GM18873 (cell line): ENCODE results near the gene PTPDC1.

ENCODE experiments used
- ATAC-seq: cut with Tn5 transposase; IDR thresholded peaks from one replicate; pipeline ENCODE4 v1.9.1; 2021; ENCODE audit warnings: mild to moderate bottlenecking, moderate library complexity, moderate number of reproducible peaks; ENCODE audit not compliant: unreplicated experiment, low FRiP score

PTPDC1 gene

GRCh38 chr9:94139672-94140417 is 55.6 kb downstream of the PTPDC1 start:
- ATAC-seq = no peak

- no peak for ATAC-seq
These were observed 56.1 kb downstream of the PTPDC1 start for GRCh38 chr9:94140418-94140780.

GRCh38 chr9:94140791-94141790 is 56.8 kb downstream of the PTPDC1 start:
- ATAC-seq = no peak

- no peak for ATAC-seq
These were observed 58.1 kb downstream of the PTPDC1 start for GRCh38 chr9:94142353-94142752.

GRCh38 chr9:94144394-94144793 is 60.1 kb downstream of the PTPDC1 start:
- no peak for ATAC-seq

- no peak for ATAC-seq
These were observed 61.4 kb downstream of the PTPDC1 start for GRCh38 chr9:94145640-94146039.

GRCh38 chr9:94147776-94148175 is 63.5 kb downstream of the PTPDC1 start:
- no peak for ATAC-seq

GRCh38 chr9:94148419-94148818 is 64.2 kb downstream of the PTPDC1 start:
- no peak for ATAC-seq

GRCh38 chr9:94149696-94150095 is 65.4 kb downstream of the PTPDC1 start:
- no peak for ATAC-seq

- no peak for ATAC-seq
These were observed 66.1 kb downstream of the PTPDC1 start for GRCh38 chr9:94150279-94150828.

GRCh38 chr9:94150890-94151650 is 66.8 kb downstream of the PTPDC1 start:
- no peak for ATAC-seq

- no peak for ATAC-seq
These were observed 69.6 kb downstream of the PTPDC1 start for GRCh38 chr9:94153905-94154304.

- ATAC-seq = no peak
These were observed 72.2 kb downstream of the PTPDC1 start for GRCh38 chr9:94156348-94157049.

- no peak for ATAC-seq
These were observed 73.0 kb downstream of the PTPDC1 start for GRCh38 chr9:94157050-94157801.
